GM12872 (cell line): ENCODE results near the gene DNMT3A.

ENCODE experiments used
- TF ChIP-seq, protein P1 (sequence below): IDR thresholded peaks from 3 replicates; pipeline ENCODE4 v1.5.1; 2011; ENCODE audit warnings: low read depth, mild to moderate bottlenecking, low read length, moderate library complexity; ENCODE audit not compliant: insufficient read depth

The DNMT3A gene

GRCh38 chr2:25222477-25223121, 119.1 kb downstream of the DNMT3A start:
- TF ChIP-seq, protein P1, sequence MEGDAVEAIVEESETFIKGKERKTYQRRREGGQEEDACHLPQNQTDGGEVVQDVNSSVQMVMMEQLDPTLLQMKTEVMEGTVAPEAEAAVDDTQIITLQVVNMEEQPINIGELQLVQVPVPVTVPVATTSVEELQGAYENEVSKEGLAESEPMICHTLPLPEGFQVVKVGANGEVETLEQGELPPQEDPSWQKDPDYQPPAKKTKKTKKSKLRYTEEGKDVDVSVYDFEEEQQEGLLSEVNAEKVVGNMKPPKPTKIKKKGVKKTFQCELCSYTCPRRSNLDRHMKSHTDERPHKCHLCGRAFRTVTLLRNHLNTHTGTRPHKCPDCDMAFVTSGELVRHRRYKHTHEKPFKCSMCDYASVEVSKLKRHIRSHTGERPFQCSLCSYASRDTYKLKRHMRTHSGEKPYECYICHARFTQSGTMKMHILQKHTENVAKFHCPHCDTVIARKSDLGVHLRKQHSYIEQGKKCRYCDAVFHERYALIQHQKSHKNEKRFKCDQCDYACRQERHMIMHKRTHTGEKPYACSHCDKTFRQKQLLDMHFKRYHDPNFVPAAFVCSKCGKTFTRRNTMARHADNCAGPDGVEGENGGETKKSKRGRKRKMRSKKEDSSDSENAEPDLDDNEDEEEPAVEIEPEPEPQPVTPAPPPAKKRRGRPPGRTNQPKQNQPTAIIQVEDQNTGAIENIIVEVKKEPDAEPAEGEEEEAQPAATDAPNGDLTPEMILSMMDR: no peak

DNA sequence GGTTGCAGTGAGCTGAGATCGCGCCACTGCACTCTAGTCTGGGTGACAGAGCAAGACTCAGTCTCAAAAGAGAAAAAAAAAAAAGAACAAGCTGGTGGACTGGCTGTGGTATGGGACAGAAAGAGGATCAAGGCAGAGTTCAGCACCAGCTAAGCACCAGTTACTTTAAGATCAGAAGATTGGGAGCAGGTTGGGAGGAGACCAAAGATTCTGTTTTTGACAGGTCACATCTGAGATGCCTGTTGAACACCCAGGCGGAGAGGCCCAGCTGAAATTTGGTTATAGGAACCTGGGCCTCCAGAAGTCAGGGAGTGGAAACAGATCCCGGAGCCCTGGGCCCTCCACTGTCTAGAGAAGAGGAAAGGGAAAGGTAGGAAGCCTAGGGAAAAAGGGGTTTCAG, 120.1 kb downstream of the DNMT3A start:
- TF ChIP-seq, protein P1: no peak

DNA sequence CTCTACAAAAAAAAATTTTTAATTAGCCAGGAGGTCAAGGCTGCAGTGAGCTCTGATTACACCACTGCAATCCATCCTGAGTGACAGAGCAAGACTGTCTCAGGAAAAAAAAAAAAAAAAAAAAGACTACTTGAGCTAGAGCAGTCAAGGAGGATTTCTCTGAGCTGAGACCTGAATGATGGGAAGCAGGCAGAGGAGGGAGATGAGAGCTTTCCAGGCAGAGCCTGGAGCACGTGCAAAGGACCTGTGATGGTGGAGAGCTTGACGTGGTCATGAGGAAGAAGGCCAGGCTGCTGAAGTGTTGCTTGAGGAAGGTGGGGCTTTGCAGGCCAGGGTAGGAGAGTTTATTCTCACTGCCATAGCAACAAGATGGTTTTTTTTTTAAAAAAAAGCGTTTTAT, 121.4 kb downstream of the DNMT3A start:
- TF ChIP-seq, protein P1: no peak

DNA sequence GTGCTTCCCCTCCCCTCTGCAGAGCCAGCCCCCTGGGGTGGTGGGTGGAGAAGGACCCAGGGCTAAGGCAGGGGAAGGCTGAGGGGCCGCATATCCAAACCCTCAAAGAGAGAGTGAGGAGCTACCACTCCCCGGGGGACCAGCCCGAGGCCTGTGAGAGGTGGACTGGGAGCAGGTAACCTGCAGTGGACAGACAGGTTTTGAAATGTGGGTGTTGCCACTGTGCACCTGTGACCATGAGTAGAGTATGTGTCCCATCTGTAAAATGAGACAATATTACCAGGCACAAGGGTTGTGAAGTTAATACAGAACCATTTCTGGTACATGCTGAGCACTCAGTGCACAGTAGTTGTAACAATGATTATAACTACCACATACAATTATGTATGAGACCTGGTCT, 122.1 kb downstream of the DNMT3A start:
- TF ChIP-seq, protein P1: no peak

GRCh38 chr2:25218100-25218499, 123.6 kb downstream of the DNMT3A start:
- TF ChIP-seq, protein P1: no peak

DNA sequence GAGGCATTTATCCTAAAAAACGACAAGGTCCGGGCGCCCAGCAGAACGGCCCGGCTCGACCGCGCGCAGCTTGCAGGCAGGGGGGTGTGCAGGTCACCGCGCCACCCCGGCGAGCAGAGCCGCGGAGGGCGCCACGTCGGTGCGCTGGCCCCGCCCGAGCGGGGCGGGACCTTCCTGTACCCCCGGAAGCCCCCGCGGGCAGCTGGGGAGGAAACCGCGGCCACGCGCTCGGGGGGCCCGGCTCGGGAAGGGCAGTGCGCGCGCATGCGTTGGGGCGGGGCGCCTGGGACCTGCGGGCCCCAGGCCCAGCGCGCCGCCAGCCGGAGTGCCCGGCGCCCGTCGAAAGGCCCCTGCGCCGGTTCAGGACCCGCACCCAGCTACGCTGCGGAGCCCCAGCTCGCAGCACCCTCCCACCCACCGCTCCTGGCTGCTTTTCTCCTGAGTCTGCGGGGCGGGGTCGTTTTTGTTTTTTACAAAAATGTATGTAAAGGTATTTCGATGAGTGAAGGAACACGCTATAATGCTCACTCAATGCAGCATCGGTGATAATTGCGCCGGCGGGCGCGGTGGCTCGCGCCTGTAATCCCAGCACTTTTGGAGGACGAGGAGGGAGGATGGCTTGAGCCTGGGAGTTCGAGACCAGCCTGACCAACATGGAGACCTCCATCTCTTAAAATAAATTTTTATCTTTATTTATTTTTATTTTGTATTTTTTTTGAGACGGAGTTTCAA, 125.6 kb downstream of the DNMT3A start:
- TF ChIP-seq, protein P1: no peak

DNA sequence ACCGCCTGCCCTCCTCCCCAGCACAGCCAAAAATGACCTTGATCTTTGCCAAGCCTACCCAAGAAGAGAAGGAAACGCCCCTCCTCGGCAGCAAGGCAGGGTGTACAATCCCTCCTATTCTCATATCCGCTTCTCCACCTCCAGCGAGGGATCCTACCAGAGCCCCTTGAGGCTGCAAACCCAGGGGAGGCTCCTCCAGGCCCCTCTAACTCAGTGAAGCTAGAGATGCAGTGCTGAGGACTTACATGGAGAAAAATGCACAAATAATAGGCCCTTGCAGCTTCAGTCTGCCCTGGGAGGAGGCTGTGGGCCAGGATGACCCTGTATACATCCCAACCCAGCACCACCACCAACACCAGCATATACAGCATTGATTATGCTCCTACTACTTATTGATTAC, 126.5 kb downstream of the DNMT3A start:
- TF ChIP-seq, protein P1: no peak
